Keratinocyte (primary cell): ENCODE results near the gene RAB3GAP2. TPM values are rescaled to one million over a fixed set of nuclear protein-coding genes. Genes with fewer than 3 reads are reported as not detected.
"Not testable (repeated sequence)": the region's sequence is repeated elsewhere in the genome, so short reads cannot be mapped to it uniquely, and the experiment has no call there.

Experiments used
- DNase-seq: peaks from one replicate; pipeline ENCODE4 v3.0.0-alpha.2; 2011; ENCODE audit warnings: low read depth, missing footprints, low spot score
- FAIRE-seq: peaks from 2 replicates; lab custom pipeline; 2011; peaks lifted over from hg19 to GRCh38; lab: Jason Lieb, UNC
- H2AFZ ChIP-seq: 2 replicates; pipeline ENCODE4 v1.6.0; 2012; ENCODE audit warnings: low read length, control low read depth, inconsistent platforms; ENCODE audit not compliant: control insufficient read depth
- H3K27ac ChIP-seq: 2 replicates; pipeline ENCODE4 v1.5.1; 2011; ENCODE audit warnings: low read length; ENCODE audit not compliant: control insufficient read depth, insufficient read depth
- H3K27me3 ChIP-seq: 3 replicates; pipeline ENCODE4 v1.6.0; 2011; ENCODE audit warnings: low read length; ENCODE audit not compliant: control insufficient read depth, insufficient read depth; ENCODE audit errors: extremely low read depth
- H3K36me3 ChIP-seq, 2 experiments: 2 replicates in 1 of 2; 3 replicates in 1 of 2; pipeline ENCODE4 v1.5.1; 2011; ENCODE audit warnings: low read length in 2 of 2, mild to moderate bottlenecking in 1 of 2; ENCODE audit not compliant: control insufficient read depth in 2 of 2, insufficient read depth in 2 of 2; ENCODE audit errors: extremely low read depth in 1 of 2
- H3K4me1 ChIP-seq: 3 replicates; pipeline ENCODE4 v1.5.1; 2011; ENCODE audit warnings: low read length; ENCODE audit not compliant: control insufficient read depth, insufficient read depth; ENCODE audit errors: extremely low read depth
- H3K4me2 ChIP-seq: 3 replicates; pipeline ENCODE4 v1.6.0; 2011; ENCODE audit warnings: low read depth, low read length; ENCODE audit not compliant: control insufficient read depth, insufficient read depth; ENCODE audit errors: extremely low read depth
- H3K4me3 ChIP-seq, 3 experiments: fragments of 200-600 bp in 1 of 3; sonication (generic) in 1 of 3; 2 replicates in 2 of 3; 3 replicates in 1 of 3; pipeline ENCODE4 v1.5.1; 2011 to 2016; ENCODE audit warnings: low read length in 3 of 3, mild to moderate bottlenecking in 3 of 3, control low read depth in 2 of 3, inconsistent platforms in 1 of 3, low read depth in 1 of 3, mixed read lengths in 1 of 3, mixed run types in 1 of 3, moderate library complexity in 1 of 3; ENCODE audit not compliant: control insufficient read depth in 2 of 3, insufficient read depth in 2 of 3; ENCODE audit errors: extremely low read depth in 1 of 3
- H3K79me2 ChIP-seq: 2 replicates; pipeline ENCODE4 v1.6.0; 2012; ENCODE audit warnings: low read length; ENCODE audit not compliant: control insufficient read depth, insufficient read depth
- H3K9ac ChIP-seq: 3 replicates; pipeline ENCODE4 v1.6.0; 2011; ENCODE audit warnings: low read length; ENCODE audit not compliant: control insufficient read depth, insufficient read depth; ENCODE audit errors: extremely low read depth
- H3K9me1 ChIP-seq: 3 replicates; pipeline ENCODE4 v1.6.0; 2011; ENCODE audit warnings: low read length; ENCODE audit not compliant: control insufficient read depth, insufficient read depth; ENCODE audit errors: extremely low read depth
- H3K9me3 ChIP-seq: 2 replicates; pipeline ENCODE4 v1.5.1; 2012; ENCODE audit warnings: low read depth, low read length; ENCODE audit not compliant: control insufficient read depth
- H4K20me1 ChIP-seq: 3 replicates; pipeline ENCODE4 v1.6.0; 2011; ENCODE audit warnings: low read length; ENCODE audit not compliant: control insufficient read depth, insufficient read depth; ENCODE audit errors: extremely low read depth
- CTCF ChIP-seq, 3 experiments: IDR thresholded peaks in 1 of 3; conservative IDR thresholded peaks in 1 of 3; optimal IDR thresholded peaks in 1 of 3; 2 replicates in 2 of 3; 3 replicates in 1 of 3; pipeline versions ENCODE3 to v1.5.1; 2011; ENCODE audit warnings: low read length in 3 of 3, mild to moderate bottlenecking in 3 of 3, moderate library complexity in 2 of 3, control low read depth in 1 of 3, inconsistent platforms in 1 of 3; ENCODE audit not compliant: insufficient read depth in 2 of 3; ENCODE audit errors: extremely low read depth in 1 of 3
- EZH2 ChIP-seq: IDR thresholded peaks from one replicate; pipeline ENCODE4 v1.6.1; 2012; ENCODE audit warnings: inconsistent platforms, mild to moderate bottlenecking, low read length, moderate library complexity
- dilution Hi-C: fragments of 300-500 bp; cut with MboI; formaldehyde crosslinking; loops from one replicate; pipeline ENCODE4 v1.7.0; 2020; ENCODE audit warnings: low sequenced_read_pairs; ENCODE audit not compliant: extremely low pct_ligation_motif_present
- polyA plus RNA-seq, 5 experiments: library from polyadenylated mRNA; depleted of rRNA in 3 of 5; stranded (reverse) in 3 of 5; stranded (forward) in 1 of 5; unstranded in 1 of 5; fragments of >200 nt; gene quantifications; 1 replicate in 1 of 5; 2 replicates in 3 of 5; 3 replicates in 1 of 5; pipeline versions ENCODE4 v1.2.1 to v1.2.3, GENCODE V29; 2011 to 2012; ENCODE audit warnings: missing spikeins in 2 of 5, low read depth in 1 of 5, low replicate concordance in 1 of 5

The RAB3GAP2 gene
- polyA plus RNA-seq, 1 donor (not counting 4 experiments of a cell fraction or from before 2014, with no cell fraction given): 44.4 TPM

- Histone ChIP-seq H3K36me3 (peaks cover 9 to 10% of the 10 kb centered on the region in 2 experiments), H3K27ac (no peak overlapping the region), H3K4me2 (no peak overlapping the region), H3K9me3 (peaks cover 4% of the 10 kb centered on the region), H3K4me3 (no peak overlapping the region), H4K20me1 (no peaks in the 10 kb centered on the region), H3K27me3 (no peaks in the 10 kb centered on the region), H2AFZ (no peak overlapping the region), H3K4me1 (no peaks in the 10 kb centered on the region), H3K9ac (no peak overlapping the region), H3K79me2 (peaks cover 55% of the 10 kb centered on the region), H3K9me1 (no peaks in the 10 kb centered on the region)
- dilution Hi-C loops: no loop called here
- DNase-seq (no peak), FAIRE-seq (no peak)
- no peak for TF ChIP-seq EZH2
- TF ChIP-seq CTCF (optimal IDR thresholded peaks at IDR 0.05 in 1 of 3, IDR thresholded peaks at IDR 0.05 in 1 of 3, conservative IDR thresholded peaks at IDR 0.05 in 1 of 3; ENCODE audit: extremely low read depth in 1 of 3, insufficient read depth in 2 of 3, low read length in 3 of 3): no peak
Observed at GRCh38 chr1:220255204-220255603, 17.0 kb downstream of the RAB3GAP2 start.

- H3K27ac ChIP-seq, H3K9me1 ChIP-seq, H3K27me3 ChIP-seq, H4K20me1 ChIP-seq, H3K4me1 ChIP-seq, H3K4me3 ChIP-seq, H3K4me2 ChIP-seq, H3K9ac ChIP-seq, dilution Hi-C loops, FAIRE-seq, H2AFZ ChIP-seq, DNase-seq: not testable (repeated sequence)
- Histone ChIP-seq H3K36me3 (peaks cover 9 to 10% of the 10 kb centered on the region in 2 experiments), H3K9me3 (peaks cover 12% of the 10 kb centered on the region), H3K79me2 (peaks cover 53% of the 10 kb centered on the region)
Observed at GRCh38 chr1:220253290-220253689, 19.0 kb downstream of the RAB3GAP2 start.

GRCh38 chr1:220251272-220251671, 21.0 kb downstream of the RAB3GAP2 start:
- no peak overlapping the region for H3K27ac ChIP-seq
- dilution Hi-C loops: no loop called here
- peaks cover 48% of the 10 kb centered on the region for H3K79me2 ChIP-seq
- no peak overlapping the region for H3K4me3 ChIP-seq
- no peaks in the 10 kb centered on the region for H4K20me1 ChIP-seq
- peaks cover 12% of the 10 kb centered on the region for H3K9me3 ChIP-seq
- no peak overlapping the region for H3K4me2 ChIP-seq
- H3K9me1 ChIP-seq: no peaks in the 10 kb centered on the region
- TF ChIP-seq CTCF (optimal IDR thresholded peaks at IDR 0.05 in 1 of 3, IDR thresholded peaks at IDR 0.05 in 1 of 3, conservative IDR thresholded peaks at IDR 0.05 in 1 of 3; ENCODE audit: extremely low read depth in 1 of 3, insufficient read depth in 2 of 3, low read length in 3 of 3): no peak
- TF ChIP-seq EZH2: no peak
- peaks cover 9 to 10% of the 10 kb centered on the region in 2 experiments for H3K36me3 ChIP-seq
- no peak for FAIRE-seq
- no peaks in the 10 kb centered on the region for H3K4me1 ChIP-seq
- no peak overlapping the region for H2AFZ ChIP-seq
- H3K9ac ChIP-seq: no peak overlapping the region
- DNase-seq: no peak
- no peaks in the 10 kb centered on the region for H3K27me3 ChIP-seq
